GM21717 (cell line): Measurements from ENCODE around the gene AKR1C1.
"Not testable (repeated sequence)": the region's sequence is repeated elsewhere in the genome, so short reads cannot be mapped to it uniquely, and the experiment has no call there.

Experiments used
- ATAC-seq: cut with Tn5 transposase; IDR thresholded peaks from one replicate; pipeline ENCODE4 v1.9.1; 2021; ENCODE audit warnings: mild to moderate bottlenecking, moderate library complexity; ENCODE audit not compliant: unreplicated experiment

The AKR1C1 gene

GRCh38 chr10:4982764-4983226 is 19.6 kb downstream of the AKR1C1 start:
- no peak for ATAC-seq

- no peak for ATAC-seq
These were observed 20.5 kb downstream of the AKR1C1 start for GRCh38 chr10:4983615-4984216.

GRCh38 chr10:4984223-4984622 is 21.0 kb downstream of the AKR1C1 start:
- no peak for ATAC-seq

GRCh38 chr10:4984971-4985594 is 21.9 kb downstream of the AKR1C1 start:
- ATAC-seq = no peak

- ATAC-seq = not testable (repeated sequence)
These were observed 24.9 kb downstream of the AKR1C1 start for GRCh38 chr10:4988000-4988641.

GRCh38 chr10:4990217-4990616 is 27.0 kb downstream of the AKR1C1 start:
- ATAC-seq = no peak

GRCh38 chr10:4991463-4991862 is 28.2 kb downstream of the AKR1C1 start:
- ATAC-seq = not testable (repeated sequence)

- not testable (repeated sequence) for ATAC-seq
These were observed 29.3 kb downstream of the AKR1C1 start for GRCh38 chr10:4992564-4992963.

GRCh38 chr10:4994260-4994659 is 31.0 kb downstream of the AKR1C1 start:
- not testable (repeated sequence) for ATAC-seq

- ATAC-seq = no peak
These were observed 35.5 kb downstream of the AKR1C1 start for GRCh38 chr10:4998671-4999070.

GRCh38 chr10:5002013-5002727 is 39.0 kb downstream of the AKR1C1 start:
- ATAC-seq = no peak

- ATAC-seq = not testable (repeated sequence)
These were observed 40.2 kb downstream of the AKR1C1 start, which contains the start of gene AKR1C2 for GRCh38 chr10:5003127-5004029. Gene AKR1C2, minus strand, starts transcription at chr10:5003857. Its CDS starts 22 bp downstream, at chr10:5003835.

GRCh38 chr10:5004030-5004385 is 40.8 kb downstream of the AKR1C1 start:
- ATAC-seq = not testable (repeated sequence)

GRCh38 chr10:5004501-5004900 is 41.3 kb downstream of the AKR1C1 start:
- ATAC-seq = not testable (repeated sequence)

- ATAC-seq = not testable (repeated sequence)
These were observed 45.8 kb downstream of the AKR1C1 start for GRCh38 chr10:5008857-5009548.

- ATAC-seq = not testable (repeated sequence)
These were observed 46.8 kb downstream of the AKR1C1 start for GRCh38 chr10:5010043-5010442.

- not testable (repeated sequence) for ATAC-seq
These were observed 48.2 kb downstream of the AKR1C1 start for GRCh38 chr10:5011392-5011791.

GRCh38 chr10:5012595-5012994 is 49.4 kb downstream of the AKR1C1 start:
- ATAC-seq = no peak

- no peak for ATAC-seq
These were observed 50.2 kb downstream of the AKR1C1 start for GRCh38 chr10:5013385-5013784.
